ENCODE results near the gene SLC13A3.

SLC13A3 gene

GRCh38 chr20:46554828-46555227 is 96.4 kb downstream of the SLC13A3 start:
- H3K9me2 ChIP-seq (replicated peaks; ENCODE audit: low read depth, low read length), result no peaks in the 10 kb centered on the region
- H3K4me2 ChIP-seq (ENCODE audit: low read depth, low read length, poor library complexity, severe bottlenecking), result peak overlapping the region; percentile 8
- no peaks in the 10 kb centered on the region for H3K79me2 ChIP-seq (ENCODE audit: insufficient read depth, low read length)
- no peaks in the 10 kb centered on the region for H3K9me3 ChIP-seq (ENCODE audit: insufficient read depth, low read depth, low read length)
- TF ChIP-seq CTCF (conservative IDR thresholded peaks at IDR 0.05; ENCODE audit: low read length) (no peak), EZH2phosphoT487 (IDR thresholded peaks at IDR 0.05; ENCODE audit: borderline replicate concordance) (no peak)
- peak overlapping the region; percentile 12 for H3K9ac ChIP-seq (ENCODE audit: low read depth, low read length, poor library complexity, severe bottlenecking)
- no peaks in the 10 kb centered on the region for H3K27me3 ChIP-seq (ENCODE audit: insufficient read depth, low read length, poor library complexity, severe bottlenecking)
- H3K4me3 ChIP-seq (ENCODE audit: low read length, poor library complexity, severe bottlenecking), result no peak overlapping the region
- H3K4me1 ChIP-seq (ENCODE audit: insufficient read depth, low read length, poor library complexity, severe bottlenecking), result peaks cover 76% of the 10 kb centered on the region
- no peaks in the 10 kb centered on the region for H4K20me1 ChIP-seq (ENCODE audit: insufficient read depth, low read length, poor library complexity, severe bottlenecking)
- no peak overlapping the region for H2AFZ ChIP-seq (ENCODE audit: low read length)
- H3F3A ChIP-seq (ENCODE audit: low read depth), result peaks cover 9% of the 10 kb centered on the region; the same call in 1 of the 2 replicates
- no peaks in the 10 kb centered on the region for H3K36me3 ChIP-seq (ENCODE audit: insufficient read depth, low read length)

- H3K9me3 ChIP-seq (ENCODE audit: insufficient read depth, low read depth, low read length), result no peaks in the 10 kb centered on the region
- no peaks in the 10 kb centered on the region for H3K27me3 ChIP-seq (ENCODE audit: insufficient read depth, low read length, poor library complexity, severe bottlenecking)
- no peaks in the 10 kb centered on the region for H3K9me2 ChIP-seq (replicated peaks; ENCODE audit: low read depth, low read length)
- H4K20me1 ChIP-seq (ENCODE audit: insufficient read depth, low read length, poor library complexity, severe bottlenecking), result no peaks in the 10 kb centered on the region
- no peak for TF ChIP-seq EZH2phosphoT487 (IDR thresholded peaks at IDR 0.05; ENCODE audit: borderline replicate concordance)
- TF ChIP-seq CTCF (conservative IDR thresholded peaks at IDR 0.05; ENCODE audit: low read length), result no peak
- H3K79me2 ChIP-seq (ENCODE audit: insufficient read depth, low read length), result no peaks in the 10 kb centered on the region
- no peak overlapping the region for H3K4me2 ChIP-seq (ENCODE audit: low read depth, low read length, poor library complexity, severe bottlenecking)
- peaks cover 9% of the 10 kb centered on the region; the same call in 1 of the 2 replicates for H3F3A ChIP-seq (ENCODE audit: low read depth)
- peaks cover 76% of the 10 kb centered on the region for H3K4me1 ChIP-seq (ENCODE audit: insufficient read depth, low read length, poor library complexity, severe bottlenecking)
- no peaks in the 10 kb centered on the region for H3K36me3 ChIP-seq (ENCODE audit: insufficient read depth, low read length)
- peak overlapping the region; percentile 78 for H3K9ac ChIP-seq (ENCODE audit: low read depth, low read length, poor library complexity, severe bottlenecking)
- no peak overlapping the region for H3K4me3 ChIP-seq (ENCODE audit: low read length, poor library complexity, severe bottlenecking)
- H2AFZ ChIP-seq (ENCODE audit: low read length), result no peak overlapping the region
Observed at GRCh38 chr20:46553926-46554325, 97.3 kb downstream of the SLC13A3 start.

GRCh38 chr20:46552460-46553420 is 98.5 kb downstream of the SLC13A3 start:
- H3K4me1 ChIP-seq (ENCODE audit: insufficient read depth, low read length, poor library complexity, severe bottlenecking), result peaks cover 80% of the 10 kb centered on the region
- TF ChIP-seq CTCF (conservative IDR thresholded peaks at IDR 0.05; ENCODE audit: low read length) (no peak), EZH2phosphoT487 (IDR thresholded peaks at IDR 0.05; ENCODE audit: borderline replicate concordance) (no peak)
- H3K9me3 ChIP-seq (ENCODE audit: insufficient read depth, low read depth, low read length), result no peaks in the 10 kb centered on the region
- peaks cover 9% of the 10 kb centered on the region; the same call in 1 of the 2 replicates for H3F3A ChIP-seq (ENCODE audit: low read depth)
- no peak overlapping the region for H2AFZ ChIP-seq (ENCODE audit: low read length)
- no peaks in the 10 kb centered on the region for H3K79me2 ChIP-seq (ENCODE audit: insufficient read depth, low read length)
- no peaks in the 10 kb centered on the region for H3K36me3 ChIP-seq (ENCODE audit: insufficient read depth, low read length)
- H4K20me1 ChIP-seq (ENCODE audit: insufficient read depth, low read length, poor library complexity, severe bottlenecking), result no peaks in the 10 kb centered on the region
- H3K9ac ChIP-seq (ENCODE audit: low read depth, low read length, poor library complexity, severe bottlenecking), result peak overlapping the region; percentile 78
- H3K9me2 ChIP-seq (replicated peaks; ENCODE audit: low read depth, low read length), result no peaks in the 10 kb centered on the region
- H3K27me3 ChIP-seq (ENCODE audit: insufficient read depth, low read length, poor library complexity, severe bottlenecking), result no peaks in the 10 kb centered on the region
- H3K4me3 ChIP-seq (ENCODE audit: low read length, poor library complexity, severe bottlenecking), result peak overlapping the region; percentile 68
- H3K4me2 ChIP-seq (ENCODE audit: low read depth, low read length, poor library complexity, severe bottlenecking), result peak overlapping the region; percentile 92
